MM.1S (cell line): ENCODE measurements around the gene ADAMTS2.

Experiments
- EZH2 ChIP-seq: fragments of 300-600 bp; sonication (generic); optimal IDR thresholded peaks from 2 replicates; pipeline ENCODE3; 2017; ENCODE audit warnings: low read depth, mild to moderate bottlenecking, antibody characterized with exemption, low read length, mixed read lengths
- EZH2phosphoT487 ChIP-seq: fragments of 300-600 bp; sonication (generic); IDR thresholded peaks from 2 replicates; pipeline ENCODE4 v1.6.1; 2018; ENCODE audit warnings: antibody characterized with exemption, low read length
- TF ChIP-seq, protein P1 (sequence below): fragments of 300-600 bp; sonication (generic); IDR thresholded peaks from 2 replicates; pipeline ENCODE4 v1.5.1; 2016; ENCODE audit warnings: antibody characterized with exemption, low read length, mixed read lengths

DNA sequence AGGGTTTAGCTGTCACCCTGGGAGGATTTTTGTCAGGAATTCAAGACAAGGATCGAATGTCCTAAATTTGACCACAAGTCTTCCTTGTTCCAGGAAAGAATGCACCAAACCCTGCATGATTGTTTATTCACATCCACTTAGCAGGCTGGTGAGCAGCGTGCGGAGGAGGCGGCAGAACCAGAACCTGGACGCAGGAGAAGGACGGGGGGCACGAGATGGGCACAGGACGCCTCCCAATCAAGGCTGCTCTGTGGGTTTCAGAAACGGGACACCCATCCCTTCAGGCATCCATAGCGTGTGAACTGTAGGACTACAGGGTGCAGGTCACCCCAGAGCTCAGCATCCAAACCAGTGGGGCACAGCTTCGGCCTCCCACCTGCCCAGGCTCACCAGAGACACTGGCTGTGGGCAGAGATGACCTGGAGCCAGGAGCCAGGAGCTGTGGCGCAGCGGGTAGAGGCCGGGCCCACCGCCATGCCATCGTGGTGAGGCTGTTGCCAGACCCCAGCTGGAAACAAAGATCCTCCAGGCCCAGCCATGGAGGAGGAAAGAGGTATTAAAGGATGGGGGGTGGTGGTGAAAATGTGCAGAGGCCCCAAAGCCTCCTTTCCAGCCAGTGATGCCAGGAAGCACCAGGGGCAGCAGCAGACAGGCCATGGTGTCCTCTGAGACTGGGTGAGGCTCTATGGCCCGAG, 32.3 kb upstream of the ADAMTS2 start:
- TF ChIP-seq, protein P1, sequence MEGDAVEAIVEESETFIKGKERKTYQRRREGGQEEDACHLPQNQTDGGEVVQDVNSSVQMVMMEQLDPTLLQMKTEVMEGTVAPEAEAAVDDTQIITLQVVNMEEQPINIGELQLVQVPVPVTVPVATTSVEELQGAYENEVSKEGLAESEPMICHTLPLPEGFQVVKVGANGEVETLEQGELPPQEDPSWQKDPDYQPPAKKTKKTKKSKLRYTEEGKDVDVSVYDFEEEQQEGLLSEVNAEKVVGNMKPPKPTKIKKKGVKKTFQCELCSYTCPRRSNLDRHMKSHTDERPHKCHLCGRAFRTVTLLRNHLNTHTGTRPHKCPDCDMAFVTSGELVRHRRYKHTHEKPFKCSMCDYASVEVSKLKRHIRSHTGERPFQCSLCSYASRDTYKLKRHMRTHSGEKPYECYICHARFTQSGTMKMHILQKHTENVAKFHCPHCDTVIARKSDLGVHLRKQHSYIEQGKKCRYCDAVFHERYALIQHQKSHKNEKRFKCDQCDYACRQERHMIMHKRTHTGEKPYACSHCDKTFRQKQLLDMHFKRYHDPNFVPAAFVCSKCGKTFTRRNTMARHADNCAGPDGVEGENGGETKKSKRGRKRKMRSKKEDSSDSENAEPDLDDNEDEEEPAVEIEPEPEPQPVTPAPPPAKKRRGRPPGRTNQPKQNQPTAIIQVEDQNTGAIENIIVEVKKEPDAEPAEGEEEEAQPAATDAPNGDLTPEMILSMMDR, result no peak
- no peak for TF ChIP-seq EZH2
- no peak for TF ChIP-seq EZH2phosphoT487
